GM13977 (cell line): ENCODE results near the gene CCDC97.

Experiments used
- DNase-seq: peaks from one replicate; pipeline ENCODE4 v3.0.0; 2012; ENCODE audit warnings: low spot score
- CTCF ChIP-seq: IDR thresholded peaks from 2 replicates; pipeline ENCODE4 v1.5.1; 2012; ENCODE audit warnings: mild to moderate bottlenecking, control low read depth; ENCODE audit not compliant: insufficient read depth; ENCODE audit errors: extremely low read depth, missing control alignments
- in situ Hi-C: fragments of 300-500 bp; cut with MboI; formaldehyde crosslinking; loops from one replicate; pipeline ENCODE4 v1.12.0; 2022; ENCODE audit warnings: low sequenced_read_pairs, low pct_unique_long_range_greater_than_20kb, mixed read lengths, inconsistent platforms; ENCODE audit not compliant: unreplicated experiment

Gene CCDC97

DNA sequence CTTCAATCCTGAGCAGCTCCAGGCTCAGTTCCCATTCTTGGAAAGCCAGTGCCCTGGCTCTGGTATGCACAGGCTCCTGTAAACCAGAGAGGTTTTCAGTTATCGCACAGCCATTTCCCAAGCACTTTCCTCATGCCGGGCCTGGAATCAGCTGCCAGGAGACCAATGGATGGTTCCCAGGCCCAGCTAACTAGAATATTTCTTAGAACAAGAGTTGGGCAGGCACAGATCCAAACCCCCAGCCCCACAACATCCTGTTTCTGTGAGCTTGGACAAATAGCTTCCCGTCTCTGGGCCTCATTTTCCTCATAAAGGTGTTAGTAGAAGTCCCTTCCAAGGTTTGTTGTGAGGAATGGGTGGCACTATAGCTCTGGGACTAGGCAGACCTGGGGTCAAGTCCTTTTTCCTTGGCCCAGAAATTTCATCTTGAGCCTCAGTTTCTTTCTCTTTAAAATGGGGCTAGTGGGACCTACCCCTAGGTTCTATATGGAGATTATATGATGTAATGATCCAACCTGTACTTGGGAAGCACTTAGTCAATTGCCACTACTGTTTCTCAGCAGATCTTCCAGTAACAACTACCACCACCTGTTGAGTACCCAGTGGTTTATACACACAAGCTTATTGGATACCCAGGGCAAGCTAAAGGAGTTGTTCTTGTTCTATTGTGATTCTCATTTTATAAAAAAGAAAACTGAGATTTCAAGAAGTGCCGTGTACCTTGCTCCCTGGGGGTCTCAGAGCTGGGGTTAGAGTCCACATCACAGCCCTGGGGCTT lies 5.1 kb upstream of the CCDC97 start:
- DNase-seq = no peak
- TF ChIP-seq CTCF = no peak
- in situ Hi-C loops = no loop called here

- DNase-seq = no peak
- TF ChIP-seq CTCF = no peak
- in situ Hi-C loops = no loop called here
These were observed 3.8 kb upstream of the CCDC97 start for GRCh38 chr19:41305927-41306793.

GRCh38 chr19:41307090-41307875 lies 2.7 kb upstream of the CCDC97 start:
- DNase-seq = no peak
- no peak for TF ChIP-seq CTCF
- in situ Hi-C loops = no loop called here

- DNase-seq = no peak
- in situ Hi-C loops = no loop called here
These were observed 2.0 kb upstream of the CCDC97 start for GRCh38 chr19:41307954-41308449.

DNA sequence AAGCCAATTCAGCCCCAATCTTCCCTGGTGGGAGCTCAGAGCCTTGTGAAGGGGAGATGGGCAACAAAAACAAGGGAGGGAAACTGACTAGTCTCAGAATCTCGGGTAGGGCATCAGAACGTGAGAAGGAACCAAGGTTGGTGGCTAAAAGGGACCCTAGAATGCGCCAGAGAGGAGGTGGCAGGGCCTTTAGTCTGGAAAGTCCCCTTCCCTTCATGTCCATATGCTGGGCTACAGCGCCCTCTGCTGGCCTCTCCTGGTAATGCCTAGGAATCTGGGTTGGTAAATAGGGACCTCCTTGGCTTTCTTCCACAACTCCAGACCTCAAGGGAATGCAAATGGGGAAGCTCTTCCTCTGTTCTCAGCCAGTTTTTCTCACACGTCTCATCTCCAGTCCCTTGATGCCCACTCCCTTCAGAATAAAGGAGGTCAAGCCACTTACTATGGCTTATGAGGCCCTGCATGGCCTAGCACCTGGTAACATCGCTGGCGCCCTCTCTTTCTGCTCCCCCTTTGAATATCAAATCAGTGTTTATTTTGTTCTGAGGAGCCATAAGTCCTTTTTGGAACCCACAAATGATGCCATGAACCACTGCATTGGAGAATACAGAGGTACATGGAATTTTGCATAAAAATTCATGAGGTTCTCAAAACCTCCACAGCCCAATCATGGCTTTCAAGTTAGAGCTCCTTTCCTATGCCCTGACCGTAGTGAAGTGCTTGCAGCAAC lies 1.4 kb upstream of the CCDC97 start:
- TF ChIP-seq CTCF = peak; percentile 95
- in situ Hi-C loops = no loop called here
- DNase-seq = peak; percentile 83

More at GRCh38 chr19:41307954-41308449, 2.0 kb upstream of the CCDC97 start:
- no peak for TF ChIP-seq CTCF
